HL-60 (cell line): ENCODE results near the gene RGS14.

ENCODE experiments used
- CTCF ChIP-seq: IDR thresholded peaks from one replicate; pipeline ENCODE4 v1.5.1; 2011; ENCODE audit warnings: low read length, control low read depth, inconsistent platforms; ENCODE audit not compliant: insufficient read depth
- GABPA ChIP-seq: IDR thresholded peaks from 2 replicates; pipeline ENCODE4 v1.6.1; 2012; ENCODE audit warnings: low read depth

- no peak for TF ChIP-seq CTCF
- TF ChIP-seq GABPA = no peak
These were observed 4.5 kb downstream of the RGS14 start for GRCh38 chr5:177362292-177362609.
